Endothelial cell of umbilical vein (primary cell): Measurements from ENCODE around the gene FTCDNL1. TPM values are rescaled to one million over a fixed set of nuclear protein-coding genes. Genes with fewer than 3 reads are reported as not detected.

Source experiments
- BruUV-seq: library from RNA; stranded (reverse); fragments of 400-500 nt; replicated peaks from 2 replicates; lab custom pipeline; 2021; lab: Mats Ljungman, UMichigan
- CTCF ChIA-PET: fragments of 300-600, 350-600 bp; sonication (Branson Sonifier 250); formaldehyde crosslinking; loops from one replicate; lab custom pipeline; 2021; ENCODE audit warnings: antibody characterized with exemption, inconsistent platforms; lab: Charles Lee
- POLR2A ChIA-PET: fragments of 300-600, 350-600 bp; sonication (Branson Sonifier 250); formaldehyde crosslinking; loops from one replicate; lab custom pipeline; 2021; ENCODE audit warnings: antibody characterized with exemption, inconsistent platforms; lab: Charles Lee
- DNase-seq: peaks from one replicate; pipeline ENCODE4 v3.0.0-alpha.2; 2011; ENCODE audit warnings: low read depth, low spot score
- FAIRE-seq: peaks from 2 replicates; lab custom pipeline; 2011; peaks lifted over from hg19 to GRCh38; lab: Jason Lieb, UNC
- H2AFZ ChIP-seq: 2 replicates; pipeline ENCODE4 v1.6.0; 2012; ENCODE audit warnings: low read depth, low read length, control low read depth, inconsistent platforms
- H3K27ac ChIP-seq: 2 replicates; pipeline ENCODE4 v1.5.1; 2011; ENCODE audit warnings: low read depth, mild to moderate bottlenecking, control low read depth, low read length, moderate library complexity; ENCODE audit not compliant: insufficient read depth
- H3K27me3 ChIP-seq, 2 experiments: 2 replicates each; pipeline versions ENCODE4 v1.6.0 to v1.6.1; 2011; ENCODE audit warnings: low read length in 2 of 2, mixed read lengths in 1 of 2; ENCODE audit not compliant: control insufficient read depth in 2 of 2, insufficient read depth in 2 of 2
- H3K36me3 ChIP-seq, 2 experiments: 2 replicates in 1 of 2; 3 replicates in 1 of 2; pipeline ENCODE4 v1.5.1; 2011; ENCODE audit warnings: low read length in 2 of 2, mild to moderate bottlenecking in 1 of 2, moderate library complexity in 1 of 2; ENCODE audit not compliant: control insufficient read depth in 2 of 2, insufficient read depth in 2 of 2; ENCODE audit errors: extremely low read depth in 1 of 2
- H3K4me1 ChIP-seq: 3 replicates; pipeline ENCODE4 v1.5.1; 2011; ENCODE audit warnings: mild to moderate bottlenecking, low read length; ENCODE audit not compliant: control insufficient read depth, insufficient read depth; ENCODE audit errors: extremely low read depth
- H3K4me2 ChIP-seq: 2 replicates; pipeline ENCODE4 v1.6.1; 2011; ENCODE audit warnings: low read length, control low read depth, mixed read lengths; ENCODE audit not compliant: insufficient read depth
- H3K4me3 ChIP-seq, 3 experiments: fragments of 200-600 bp in 1 of 3; sonication (generic), shearing (Covaris generic) in 1 of 3; replicated peaks in 1 of 3; 2 replicates each; pipeline ENCODE4 v1.5.1; 2011 to 2016; ENCODE audit warnings: control low read depth in 3 of 3, low read length in 3 of 3, mild to moderate bottlenecking in 2 of 3, inconsistent platforms in 1 of 3, low read depth in 1 of 3, moderate library complexity in 1 of 3; ENCODE audit not compliant: insufficient read depth in 1 of 3
- H3K79me2 ChIP-seq: 2 replicates; pipeline ENCODE4 v1.6.0; 2012; ENCODE audit warnings: low read length, inconsistent platforms; ENCODE audit not compliant: control insufficient read depth, insufficient read depth
- H3K9ac ChIP-seq: replicated peaks from 2 replicates; pipeline ENCODE3; 2011; ENCODE audit warnings: low read length, control low read depth; ENCODE audit not compliant: insufficient read depth; ENCODE audit errors: extremely low read depth
- H3K9me1 ChIP-seq: replicated peaks from 3 replicates; pipeline ENCODE4 v1.6.0; 2011; ENCODE audit warnings: mild to moderate bottlenecking, low read length; ENCODE audit not compliant: control insufficient read depth, insufficient read depth; ENCODE audit errors: extremely low read depth
- H3K9me3 ChIP-seq: replicated peaks from 2 replicates; pipeline ENCODE4 v1.5.1; 2012; ENCODE audit warnings: low read length, inconsistent platforms; ENCODE audit not compliant: control insufficient read depth, insufficient read depth
- H4K20me1 ChIP-seq: replicated peaks from 2 replicates; pipeline ENCODE3; 2011; ENCODE audit warnings: mild to moderate bottlenecking, low read length; ENCODE audit not compliant: control insufficient read depth, insufficient read depth; ENCODE audit errors: extremely low read depth
- CTCF ChIP-seq, 2 donors: IDR thresholded peaks; 1 replicate in 1 of 2; 2 replicates in 1 of 2; pipeline ENCODE4 v1.5.1; 2011; ENCODE audit warnings: low read length in 2 of 2, mild to moderate bottlenecking in 2 of 2, moderate library complexity in 2 of 2, control low read depth in 1 of 2, inconsistent platforms in 1 of 2, low read depth in 1 of 2; ENCODE audit not compliant: insufficient read depth in 1 of 2; ENCODE audit errors: extremely low read depth in 1 of 2
- EZH2 ChIP-seq: IDR thresholded peaks from 2 replicates; pipeline ENCODE4 v1.6.1; 2012; ENCODE audit warnings: borderline replicate concordance, low read depth, mild to moderate bottlenecking, moderate library complexity, low read length, inconsistent platforms; ENCODE audit not compliant: severe bottlenecking
- FOS ChIP-seq: IDR thresholded peaks from 2 replicates; pipeline ENCODE4 v1.6.1; 2011; ENCODE audit warnings: mild to moderate bottlenecking, low read length, moderate library complexity, borderline replicate concordance; ENCODE audit not compliant: insufficient read depth
- GATA2 ChIP-seq: IDR thresholded peaks from 2 replicates; pipeline ENCODE4 v1.7.0; 2011; ENCODE audit warnings: low read depth, mild to moderate bottlenecking, moderate library complexity, mixed read lengths, low read length; ENCODE audit not compliant: insufficient read length, insufficient read depth
- JUN ChIP-seq: IDR thresholded peaks from 2 replicates; pipeline ENCODE4 v1.6.1; 2011; ENCODE audit warnings: borderline replicate concordance, low read depth; ENCODE audit not compliant: insufficient read length, insufficient read depth
- MAX ChIP-seq: IDR thresholded peaks from 2 replicates; pipeline ENCODE4 v1.6.1; 2011; ENCODE audit not compliant: insufficient read depth, insufficient read length
- MYC ChIP-seq: IDR thresholded peaks from one replicate; pipeline ENCODE4 v1.6.1; 2011; ENCODE audit warnings: mild to moderate bottlenecking, low read depth, low read length
- POLR2A ChIP-seq: IDR thresholded peaks from 2 replicates; pipeline ENCODE4 v1.6.1; 2012; ENCODE audit warnings: low read depth, mild to moderate bottlenecking, control low read depth, low read length
- POLR2AphosphoS5 ChIP-seq: IDR thresholded peaks from 2 replicates; pipeline ENCODE4 v1.6.1; 2012; ENCODE audit warnings: low read depth, mild to moderate bottlenecking, control low read depth, low read length, moderate library complexity; ENCODE audit not compliant: insufficient read depth
- dilution Hi-C: fragments of 300-500 bp; cut with MboI; formaldehyde crosslinking; loops from one replicate; pipeline ENCODE4 v1.15.0; 2019; ENCODE audit warnings: low sequenced_read_pairs; ENCODE audit not compliant: extremely low pct_ligation_motif_present
- intact Hi-C: fragments of 100-400 bp; cut with micrococcal nuclease; formaldehyde crosslinking; loops from one replicate; pipeline ENCODE4 v1.10.0; 2022
- polyA plus RNA-seq, 4 experiments: library from polyadenylated mRNA; depleted of rRNA in 3 of 4; stranded (reverse) in 3 of 4; unstranded in 1 of 4; fragments of >200 nt; gene quantifications; 2 replicates each; pipeline versions ENCODE4 v1.2.1 to v1.2.3, GENCODE V29; 2011 to 2012; ENCODE audit warnings: missing spikeins in 1 of 4
- total RNA-seq: library from RNA; stranded (reverse); gene quantifications from 2 replicates; pipeline ENCODE4 v1.2.3, GENCODE V29; 2021

FTCDNL1 gene
- total and polyA plus RNA-seq, 2 donors (not counting 3 experiments of a cell fraction or from before 2014, with no cell fraction given): 0.19 to 0.27 TPM

DNA sequence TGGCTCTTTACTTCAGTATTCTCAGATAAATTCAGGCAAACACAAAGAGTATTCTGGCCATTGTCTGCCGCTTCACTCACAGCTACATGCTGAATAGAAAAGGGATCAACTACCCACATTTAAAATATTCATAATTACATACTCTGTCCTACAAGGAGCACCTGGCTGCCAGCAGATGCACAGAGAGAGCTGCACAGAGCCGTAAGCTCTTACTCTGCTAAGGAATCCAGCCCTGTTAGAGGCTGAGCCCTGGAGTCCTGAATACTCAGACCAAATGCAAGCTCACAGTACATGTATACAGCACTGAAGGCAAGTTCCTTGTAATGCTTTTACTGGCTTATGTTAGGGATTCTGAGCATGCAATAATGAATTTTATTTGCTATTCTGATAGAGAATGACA, 80.3 kb downstream of the FTCDNL1 start:
- H3K27ac ChIP-seq: no peak overlapping the region
- dilution Hi-C loops: no loop called here
- no peaks in the 10 kb centered on the region for H3K27me3 ChIP-seq
- H3K4me2 ChIP-seq: no peak overlapping the region
- no peak for DNase-seq
- no peak overlapping the region for H3K9ac ChIP-seq
- CTCF ChIA-PET: no interaction called here
- no peaks in the 10 kb centered on the region for H3K36me3 ChIP-seq
- H3K4me1 ChIP-seq: no peaks in the 10 kb centered on the region
- no peaks in the 10 kb centered on the region for H3K79me2 ChIP-seq
- POLR2A ChIA-PET: no interaction called here
- H3K4me3 ChIP-seq: no peak overlapping the region
- no peaks in the 10 kb centered on the region for H4K20me1 ChIP-seq
- H2AFZ ChIP-seq: no peak overlapping the region
- H3K9me3 ChIP-seq: no peaks in the 10 kb centered on the region
- BruUV-seq: no TSS peak
- intact Hi-C loops: no loop called here
- no peak for FAIRE-seq
- no peaks in the 10 kb centered on the region for H3K9me1 ChIP-seq
- TF ChIP-seq MYC: no peak
- TF ChIP-seq EZH2: no peak
- no peak for TF ChIP-seq POLR2AphosphoS5
- TF ChIP-seq POLR2A: no peak
- no peak for TF ChIP-seq JUN
- TF ChIP-seq FOS: no peak
- TF ChIP-seq MAX: no peak
- TF ChIP-seq GATA2: no peak
- TF ChIP-seq CTCF (IDR thresholded peaks at IDR 0.05; ENCODE audit: extremely low read depth in 1 of 2, insufficient read depth in 1 of 2, low read depth in 1 of 2, low read length in 2 of 2): no peak
